AG04450 (cell line): ENCODE data around the gene DNAL1. TPM values are rescaled to one million over a fixed set of nuclear protein-coding genes. Genes with fewer than 3 reads are reported as not detected.
"Not testable (repeated sequence)": the region's sequence is repeated elsewhere in the genome, so short reads cannot be mapped to it uniquely, and the experiment has no call there.

Experiments used
- CTCF ChIA-PET: fragments of 300-600, 350-600 bp; formaldehyde crosslinking; extraction: SDS; loops from one replicate; lab custom pipeline; 2022; ENCODE audit warnings: antibody characterized with exemption, inconsistent platforms; lab: Charles Lee
- POLR2A ChIA-PET: fragments of 350-600 bp; formaldehyde crosslinking; extraction: SDS; loops from one replicate; lab custom pipeline; 2021; ENCODE audit warnings: antibody characterized with exemption, inconsistent platforms; lab: Yijun Ruan, JAX
- DNase-seq: peaks from one replicate; pipeline ENCODE4 v3.0.0-alpha.2; 2011; ENCODE audit warnings: low read depth, low spot score
- H3K27ac ChIP-seq: one replicate; pipeline ENCODE4 v1.5.1; 2012; ENCODE audit warnings: low read depth, low read length, control low read depth
- H3K27me3 ChIP-seq: one replicate; pipeline ENCODE4 v1.6.0; 2012; ENCODE audit warnings: low read length; ENCODE audit not compliant: control insufficient read depth, insufficient read depth
- H3K4me3 ChIP-seq: 2 replicates; pipeline ENCODE4 v1.5.1; 2011; ENCODE audit warnings: mild to moderate bottlenecking, low read depth, low read length, control low read depth
- H3K9me3 ChIP-seq: 2 replicates; pipeline ENCODE4 v1.5.1; 2012; ENCODE audit warnings: low read length; ENCODE audit not compliant: control insufficient read depth, insufficient read depth
- polyA plus RNA-seq: library from polyadenylated mRNA; depleted of rRNA; stranded (reverse); fragments of >200 nt; gene quantifications from 2 replicates; pipeline ENCODE4 v1.2.3, GENCODE V29; 2011
- TF ChIP-seq, protein P1 (sequence below): IDR thresholded peaks from 2 replicates; pipeline ENCODE4 v1.5.1; 2011; ENCODE audit warnings: low read depth, low read length, control low read depth, inconsistent platforms

DNAL1 gene
- polyA plus RNA-seq, 1 experiment: 10.0 TPM

DNA sequence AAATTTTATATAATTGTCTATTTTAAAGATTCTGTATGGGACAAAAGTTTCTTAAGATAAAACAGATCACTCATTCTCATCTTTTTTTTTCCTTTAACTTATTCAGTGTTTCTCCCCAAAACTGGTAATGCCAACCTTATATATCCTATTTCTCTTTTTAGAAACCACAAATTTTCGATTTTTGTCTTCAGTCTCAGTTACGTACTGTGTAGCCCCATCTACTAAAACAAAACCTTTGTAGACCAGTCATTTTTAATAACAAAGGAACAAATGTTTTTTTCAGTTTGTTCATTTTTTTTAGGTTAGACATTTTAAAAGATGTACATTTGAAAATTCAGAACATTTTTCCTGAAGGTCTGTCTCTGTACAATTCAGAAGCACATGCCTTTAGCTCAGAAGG, 51.2 kb downstream of the DNAL1 start:
- Histone ChIP-seq H3K27me3 (no peaks in the 10 kb centered on the region), H3K9me3 (no peaks in the 10 kb centered on the region), H3K4me3 (no peak overlapping the region), H3K27ac (no peak overlapping the region)
- POLR2A ChIA-PET: no interaction called here
- TF ChIP-seq, protein P1, sequence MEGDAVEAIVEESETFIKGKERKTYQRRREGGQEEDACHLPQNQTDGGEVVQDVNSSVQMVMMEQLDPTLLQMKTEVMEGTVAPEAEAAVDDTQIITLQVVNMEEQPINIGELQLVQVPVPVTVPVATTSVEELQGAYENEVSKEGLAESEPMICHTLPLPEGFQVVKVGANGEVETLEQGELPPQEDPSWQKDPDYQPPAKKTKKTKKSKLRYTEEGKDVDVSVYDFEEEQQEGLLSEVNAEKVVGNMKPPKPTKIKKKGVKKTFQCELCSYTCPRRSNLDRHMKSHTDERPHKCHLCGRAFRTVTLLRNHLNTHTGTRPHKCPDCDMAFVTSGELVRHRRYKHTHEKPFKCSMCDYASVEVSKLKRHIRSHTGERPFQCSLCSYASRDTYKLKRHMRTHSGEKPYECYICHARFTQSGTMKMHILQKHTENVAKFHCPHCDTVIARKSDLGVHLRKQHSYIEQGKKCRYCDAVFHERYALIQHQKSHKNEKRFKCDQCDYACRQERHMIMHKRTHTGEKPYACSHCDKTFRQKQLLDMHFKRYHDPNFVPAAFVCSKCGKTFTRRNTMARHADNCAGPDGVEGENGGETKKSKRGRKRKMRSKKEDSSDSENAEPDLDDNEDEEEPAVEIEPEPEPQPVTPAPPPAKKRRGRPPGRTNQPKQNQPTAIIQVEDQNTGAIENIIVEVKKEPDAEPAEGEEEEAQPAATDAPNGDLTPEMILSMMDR: no peak
- no peak for DNase-seq
- CTCF ChIA-PET: no interaction called here

DNA sequence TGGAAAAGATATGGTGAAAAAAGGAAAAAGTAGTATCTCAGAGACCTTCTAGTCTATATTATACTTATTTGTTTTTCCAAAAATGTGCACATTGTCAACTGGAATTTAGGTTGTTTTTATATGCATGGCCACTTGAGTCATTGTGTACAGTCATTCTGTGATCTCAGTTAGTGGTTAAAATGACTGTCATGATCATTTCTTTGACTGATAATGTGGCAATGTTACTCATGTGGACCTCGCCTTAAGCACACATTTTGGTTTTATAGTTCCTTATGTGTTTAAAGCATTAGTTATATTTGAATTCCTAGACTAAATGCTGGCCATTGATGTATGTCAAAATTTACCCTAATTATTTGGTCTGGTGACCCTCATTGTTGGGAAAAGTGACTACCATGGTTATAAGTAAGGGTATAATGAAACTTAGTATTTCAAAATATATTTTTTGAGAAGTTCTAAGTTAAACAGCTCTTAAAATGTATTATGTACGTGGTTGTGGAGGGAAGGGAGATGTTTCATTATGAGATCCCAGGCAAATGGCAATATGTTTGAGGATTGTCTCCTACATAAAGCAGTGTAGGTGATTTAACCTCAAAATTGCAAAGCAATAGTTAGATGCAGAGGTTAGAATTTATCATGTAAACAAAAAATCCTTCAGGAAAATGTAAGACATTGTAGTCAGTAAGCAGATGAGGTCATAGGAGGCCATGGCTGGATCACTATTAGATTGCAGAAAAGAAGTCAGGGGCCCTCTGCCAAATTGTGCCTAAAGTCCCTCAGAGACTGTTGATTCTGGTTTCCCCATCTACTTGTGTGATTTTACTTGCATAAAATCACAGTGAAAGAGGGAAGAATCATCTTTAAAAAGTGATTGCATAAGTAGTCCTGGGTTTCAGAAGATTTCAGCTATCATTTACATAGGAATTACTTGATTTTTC, 51.9 kb downstream of the DNAL1 start:
- H3K27me3 ChIP-seq: no peaks in the 10 kb centered on the region
- ChIA-PET CTCF (no interaction called here), POLR2A (interaction anchor here (0.6 kb wide), 1 partner anchor 528 kb away, joined by 4 read pairs; no protein-coding TSS in a partner anchor)
- H3K27ac ChIP-seq: no peak overlapping the region
- H3K4me3 ChIP-seq: no peak overlapping the region
- no peak for DNase-seq
- TF ChIP-seq, protein P1: no peak
- H3K9me3 ChIP-seq: no peaks in the 10 kb centered on the region

DNA sequence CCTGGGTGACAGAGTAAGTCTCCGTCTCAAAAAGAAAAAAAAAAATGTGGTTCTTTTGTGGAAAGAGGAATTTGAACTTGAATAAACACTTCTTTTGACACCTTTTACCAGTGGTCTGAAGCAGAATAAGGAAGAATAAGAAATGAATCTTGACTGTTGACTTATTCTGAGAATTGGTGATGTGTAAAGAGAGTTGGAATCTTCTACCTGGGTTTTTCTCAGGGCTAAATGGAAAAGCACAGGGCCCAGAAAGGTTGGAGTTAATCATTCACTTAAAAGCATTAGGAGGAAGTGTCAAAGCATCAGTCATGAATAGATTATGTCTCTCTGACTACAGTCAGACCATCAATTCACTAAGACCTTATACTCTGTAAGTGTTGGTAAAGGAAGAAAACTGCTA, 55.5 kb downstream of the DNAL1 start:
- no peak for DNase-seq
- no peak overlapping the region for H3K4me3 ChIP-seq
- ChIA-PET CTCF (no interaction called here), POLR2A (no interaction called here)
- H3K27me3 ChIP-seq: no peaks in the 10 kb centered on the region
- TF ChIP-seq, protein P1: no peak
- H3K27ac ChIP-seq: no peak overlapping the region
- H3K9me3 ChIP-seq: no peaks in the 10 kb centered on the region

DNA sequence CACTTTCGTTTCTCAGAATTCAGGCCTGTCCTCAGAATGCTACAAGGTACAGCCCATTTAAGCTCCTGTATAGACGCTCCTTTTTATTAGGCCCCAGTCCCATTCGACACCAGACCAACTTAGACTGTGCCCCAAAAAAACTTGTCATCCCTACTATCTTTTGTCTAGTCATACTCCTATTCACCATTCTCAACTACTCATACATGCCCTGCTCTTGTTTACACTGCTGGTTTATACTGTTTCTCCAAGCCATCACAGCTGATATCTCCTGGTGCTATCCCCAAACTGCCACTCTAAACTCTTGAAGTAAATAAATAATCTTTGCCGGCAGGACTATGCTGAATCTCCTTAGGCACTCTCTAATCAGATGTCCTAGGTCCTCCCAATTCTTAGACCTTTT, 63.3 kb downstream of the DNAL1 start:
- CTCF ChIA-PET, H3K4me3 ChIP-seq: not testable (repeated sequence)

DNA sequence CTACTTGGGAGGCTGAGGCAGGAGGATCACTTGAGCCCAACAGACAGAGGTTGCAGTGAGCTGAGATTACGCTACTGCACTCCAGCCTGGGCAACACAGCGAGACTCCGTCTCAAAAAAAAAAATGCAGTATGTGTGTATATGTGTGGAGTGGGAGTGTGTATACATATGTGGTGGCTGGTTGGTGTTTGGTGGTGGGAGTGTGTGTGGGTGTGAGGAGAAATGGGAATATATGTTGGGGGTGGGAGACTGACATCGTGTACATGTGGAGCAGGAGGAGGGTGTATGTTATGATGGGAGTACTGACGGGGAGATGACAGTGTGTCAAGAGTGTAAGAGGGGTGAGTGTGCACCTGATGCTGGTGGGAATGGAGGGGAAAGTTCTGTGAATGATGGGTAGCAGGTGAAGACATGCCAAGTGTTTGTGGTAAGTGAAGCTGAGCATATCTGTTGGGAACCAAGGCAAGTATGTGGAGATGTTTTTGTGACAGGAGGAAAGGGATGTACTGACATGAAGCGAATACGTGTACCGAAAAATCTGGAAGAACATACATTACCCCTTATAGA, 65.2 kb downstream of the DNAL1 start:
- H3K27me3 ChIP-seq: no peaks in the 10 kb centered on the region
- TF ChIP-seq, protein P1: no peak
- H3K27ac ChIP-seq: no peak overlapping the region
- ChIA-PET CTCF (interaction anchor here (1.4 kb wide), 1 partner anchor 19 kb away, joined by 8 read pairs; no protein-coding TSS in a partner anchor), POLR2A (interaction anchor here (0.6 kb wide), 1 partner anchor 64 kb away, joined by 3 read pairs; no protein-coding TSS in a partner anchor)
- H3K4me3 ChIP-seq: no peak overlapping the region
- no peak for DNase-seq
- H3K9me3 ChIP-seq: no peaks in the 10 kb centered on the region

More for the DNA sequence above, 63.3 kb downstream of the DNAL1 start:
- DNase-seq, POLR2A ChIA-PET, H3K27ac ChIP-seq, H3K27me3 ChIP-seq, H3K9me3 ChIP-seq: not testable (repeated sequence)
